ENCODE measurements around the gene AQP12B. TPM values are rescaled to one million over a fixed set of nuclear protein-coding genes. Genes with fewer than 3 reads are reported as not detected.
A peak's percentile ranks its signal among the peaks of the same experiment; 100 is the strongest.

The AQP12B gene
- total RNA-seq, 4 donors from 2014 or later: not detected

- Histone ChIP-seq H3K4me3 (no peak overlapping the region), H3K9me3 (no peaks in the 10 kb centered on the region), H3K4me1 (no peaks in the 10 kb centered on the region), H3K27ac (no peak overlapping the region), H3K36me3 (no peaks in the 10 kb centered on the region), H3K27me3 (peaks cover 87% of the 10 kb centered on the region)
- TF ChIP-seq POLR2AphosphoS5 (IDR thresholded peaks at IDR 0.05) (no peak), EP300 (IDR thresholded peaks at IDR 0.05) (no peak), POLR2A (IDR thresholded peaks at IDR 0.05) (no peak)
- TF ChIP-seq, protein P1, sequence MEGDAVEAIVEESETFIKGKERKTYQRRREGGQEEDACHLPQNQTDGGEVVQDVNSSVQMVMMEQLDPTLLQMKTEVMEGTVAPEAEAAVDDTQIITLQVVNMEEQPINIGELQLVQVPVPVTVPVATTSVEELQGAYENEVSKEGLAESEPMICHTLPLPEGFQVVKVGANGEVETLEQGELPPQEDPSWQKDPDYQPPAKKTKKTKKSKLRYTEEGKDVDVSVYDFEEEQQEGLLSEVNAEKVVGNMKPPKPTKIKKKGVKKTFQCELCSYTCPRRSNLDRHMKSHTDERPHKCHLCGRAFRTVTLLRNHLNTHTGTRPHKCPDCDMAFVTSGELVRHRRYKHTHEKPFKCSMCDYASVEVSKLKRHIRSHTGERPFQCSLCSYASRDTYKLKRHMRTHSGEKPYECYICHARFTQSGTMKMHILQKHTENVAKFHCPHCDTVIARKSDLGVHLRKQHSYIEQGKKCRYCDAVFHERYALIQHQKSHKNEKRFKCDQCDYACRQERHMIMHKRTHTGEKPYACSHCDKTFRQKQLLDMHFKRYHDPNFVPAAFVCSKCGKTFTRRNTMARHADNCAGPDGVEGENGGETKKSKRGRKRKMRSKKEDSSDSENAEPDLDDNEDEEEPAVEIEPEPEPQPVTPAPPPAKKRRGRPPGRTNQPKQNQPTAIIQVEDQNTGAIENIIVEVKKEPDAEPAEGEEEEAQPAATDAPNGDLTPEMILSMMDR (IDR thresholded peaks at IDR 0.05): no peak
- 86% methylated on average over 12 of the region's 13 CpGs for WGBS
- no peak for DNase-seq (ENCODE audit: low spot score in 2 of 2)
Measured at GRCh38 chr2:240650254-240650965, 32.3 kb downstream of the AQP12B start.

- H3K4me1 ChIP-seq: no peaks in the 10 kb centered on the region
- DNase-seq (ENCODE audit: low spot score in 2 of 2): no peak
- no peak overlapping the region for H3K27ac ChIP-seq
- 48% methylated on average over 7 of the region's 7 CpGs for WGBS
- H3K9me3 ChIP-seq: no peaks in the 10 kb centered on the region
- no peaks in the 10 kb centered on the region for H3K36me3 ChIP-seq
- TF ChIP-seq POLR2A (IDR thresholded peaks at IDR 0.05) (no peak), EP300 (IDR thresholded peaks at IDR 0.05) (no peak)
- H3K4me3 ChIP-seq: no peak overlapping the region
- H3K27me3 ChIP-seq: peaks cover 88% of the 10 kb centered on the region
Measured at GRCh38 chr2:240649331-240649730, 33.4 kb downstream of the AQP12B start.

DNA sequence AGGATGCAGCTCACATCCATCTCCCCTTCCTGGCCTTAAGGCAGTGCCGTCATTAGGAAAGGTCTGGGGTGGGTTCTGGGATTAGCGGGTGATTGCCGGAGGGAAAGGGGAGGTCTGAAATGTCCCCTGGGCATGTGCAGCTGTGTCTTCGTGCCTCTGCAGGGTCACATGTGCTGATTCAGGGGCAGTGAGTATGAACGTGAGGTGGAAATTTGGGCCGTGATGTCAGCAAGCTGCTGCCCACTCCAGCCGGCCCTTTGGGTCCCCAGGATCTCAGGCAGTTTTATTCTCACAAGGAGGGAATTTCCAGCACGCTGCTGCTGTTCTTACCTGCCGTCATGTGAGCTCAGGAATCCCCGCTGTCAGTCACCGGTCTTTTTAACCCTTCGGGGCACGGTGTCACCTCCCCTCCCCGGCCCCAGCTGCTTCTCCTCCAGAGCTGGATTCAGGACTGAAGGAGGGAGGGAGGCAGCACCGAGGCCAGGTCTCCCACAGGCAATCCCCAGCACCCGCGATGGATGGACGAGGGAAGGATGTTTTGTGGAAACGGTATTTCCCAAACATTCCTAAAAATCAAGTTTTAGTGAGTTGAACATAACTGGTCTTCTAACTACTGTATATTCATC, 33.9 kb downstream of the AQP12B start:
- Histone ChIP-seq H3K4me3 (no peak overlapping the region), H3K4me1 (no peaks in the 10 kb centered on the region), H3K36me3 (no peaks in the 10 kb centered on the region), H3K27ac (no peak overlapping the region), H3K9me3 (no peaks in the 10 kb centered on the region), H3K27me3 (peaks cover 90% of the 10 kb centered on the region)
- DNase-seq (ENCODE audit: low spot score in 2 of 2): peak in 1 of 2 donors; percentile 61
- 19% methylated on average over 19 of the region's 19 CpGs for WGBS
- TF ChIP-seq POLR2AphosphoS5 (IDR thresholded peaks at IDR 0.05): no peak
- no peak for TF ChIP-seq POLR2A (IDR thresholded peaks at IDR 0.05)
- TF ChIP-seq EP300 (IDR thresholded peaks at IDR 0.05): no peak
- TF ChIP-seq, protein P1 (IDR thresholded peaks at IDR 0.05): no peak

DNA sequence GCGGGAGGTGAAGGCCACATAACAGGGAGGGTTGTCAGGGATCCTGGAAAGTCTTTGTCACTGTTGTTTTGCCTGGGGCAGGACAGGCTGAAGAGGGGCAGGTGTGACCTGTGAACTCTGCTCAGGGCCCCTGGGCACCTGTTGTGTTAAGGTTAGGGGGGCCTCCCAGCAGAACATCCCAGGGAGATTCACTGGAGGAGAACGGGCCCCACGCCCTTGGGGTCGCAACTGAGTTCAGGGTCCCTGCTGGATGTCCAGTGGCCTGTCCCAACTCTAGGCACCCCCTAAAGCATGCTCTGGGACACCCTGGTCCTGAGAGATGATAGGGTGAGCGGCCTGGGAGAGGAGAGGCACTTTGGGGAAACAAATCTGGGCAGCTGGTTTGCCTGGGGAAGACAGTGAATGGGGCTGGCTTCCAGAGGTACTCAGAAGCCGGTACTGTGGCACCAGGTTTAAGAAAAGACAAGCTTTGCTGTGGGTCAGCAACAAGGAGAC, 34.5 kb downstream of the AQP12B start:
- TF ChIP-seq, protein P1 (IDR thresholded peaks at IDR 0.05): no peak
- no peak for TF ChIP-seq EP300 (IDR thresholded peaks at IDR 0.05)
- no peak for TF ChIP-seq POLR2AphosphoS5 (IDR thresholded peaks at IDR 0.05)
- no peak for TF ChIP-seq POLR2A (IDR thresholded peaks at IDR 0.05)
- Histone ChIP-seq H3K27ac (no peak overlapping the region), H3K36me3 (no peaks in the 10 kb centered on the region), H3K9me3 (no peaks in the 10 kb centered on the region), H3K4me3 (no peak overlapping the region), H3K27me3 (peaks cover 90% of the 10 kb centered on the region), H3K4me1 (no peaks in the 10 kb centered on the region)
- WGBS: 65% methylated on average over 4 of the region's 6 CpGs
- no peak for DNase-seq (ENCODE audit: low spot score in 2 of 2)

DNA sequence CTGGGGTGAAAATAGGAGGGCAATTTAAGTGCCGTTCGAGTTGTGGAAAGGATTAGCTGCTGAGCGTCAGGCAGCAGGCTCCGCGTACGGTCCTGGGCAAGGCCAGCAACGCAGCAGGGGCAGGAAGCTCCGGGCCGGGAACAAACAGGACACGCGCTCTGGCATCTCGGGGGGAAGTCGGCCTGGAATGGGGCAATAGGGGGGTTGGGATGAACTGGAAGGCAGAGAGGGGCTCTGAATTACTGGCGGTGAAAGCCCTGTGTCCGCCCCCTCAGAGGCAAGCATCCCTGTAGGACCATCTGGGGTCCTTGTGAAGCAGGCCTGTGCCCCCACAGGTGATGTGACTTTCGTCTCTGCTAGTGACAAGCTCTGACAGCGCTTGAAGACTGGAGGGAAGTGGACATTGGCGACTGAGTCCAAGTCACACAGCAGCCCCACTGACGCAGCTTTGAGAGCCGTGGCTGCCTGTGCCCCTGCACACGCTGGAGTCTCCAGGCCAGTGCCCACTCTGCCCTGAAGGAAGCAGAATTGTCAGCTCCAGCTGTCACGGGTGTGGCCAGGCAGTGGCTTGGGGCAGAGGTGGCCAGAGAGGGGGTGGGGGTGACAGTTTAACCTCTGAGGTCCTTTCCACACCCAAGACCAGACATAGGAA, 35.1 kb downstream of the AQP12B start:
- WGBS: 70% methylated on average over 19 of the region's 22 CpGs
- peaks cover 92% of the 10 kb centered on the region for H3K27me3 ChIP-seq
- H3K36me3 ChIP-seq: no peaks in the 10 kb centered on the region

More for the DNA sequence above, 35.1 kb downstream of the AQP12B start:
- peak in 1 of 2 donors; percentile 58 for DNase-seq (ENCODE audit: low spot score in 2 of 2)
- no peak for TF ChIP-seq POLR2AphosphoS5 (IDR thresholded peaks at IDR 0.05)
- TF ChIP-seq EP300 (IDR thresholded peaks at IDR 0.05): no peak
- TF ChIP-seq POLR2A (IDR thresholded peaks at IDR 0.05): no peak
- TF ChIP-seq, protein P1 (IDR thresholded peaks at IDR 0.05): no peak
- Histone ChIP-seq H3K4me3 (no peak overlapping the region), H3K27ac (no peak overlapping the region), H3K9me3 (no peaks in the 10 kb centered on the region), H3K4me1 (no peaks in the 10 kb centered on the region)
